K562 (cell line): ENCODE results near the gene RAB6A. TPM values are rescaled to one million over a fixed set of nuclear protein-coding genes. Genes with fewer than 3 reads are reported as not detected.
A peak's percentile ranks its signal among the peaks of the same experiment; 100 is the strongest.

Source experiments
- ATAC-seq: fragments of 200-7000 bp; cut with Tn5 transposase; 3 replicates; pipeline ENCODE4 v1.9.1; 2020; ENCODE audit warnings: moderate library complexity
- Bru-seq: library from RNA; stranded (reverse); fragments of 400-500 nt; gene quantifications from one replicate; lab custom pipeline; 2021; lab: Mats Ljungman, UMichigan
- BruChase-seq, 2 experiments: library from RNA; stranded (reverse); fragments of 400-500 nt; gene quantifications; one replicate each; lab custom pipeline; 2021; lab: Mats Ljungman, UMichigan
- BruUV-seq: library from RNA; stranded (reverse); fragments of 400-500 nt; replicated peaks from 2 replicates; lab custom pipeline; 2021; lab: Mats Ljungman, UMichigan
- CTCF ChIA-PET: fragments of 300-600 bp; formaldehyde crosslinking; extraction: SDS; loops from one replicate; lab custom pipeline; 2021; ENCODE audit warnings: low intra/inter-chr PET ratio; lab: Yijun Ruan, JAX
- POLR2A ChIA-PET: fragments of 300-600, 350-650 bp; sonication (Branson Sonifier 250); formaldehyde crosslinking; extraction: SDS; loops from one replicate; lab custom pipeline; 2021; ENCODE audit warnings: antibody characterized with exemption, inconsistent platforms; lab: Yijun Ruan, JAX
- DNase-seq, 4 experiments: peaks; one replicate each; pipeline versions ENCODE4 v3.0.0 to v3.0.0-alpha.2; 2011 to 2018; ENCODE audit warnings: low spot score in 3 of 4, mixed read lengths in 3 of 4; ENCODE audit errors: extremely low read depth in 1 of 4
- FAIRE-seq: peaks from 2 replicates; lab custom pipeline; 2011; peaks lifted over from hg19 to GRCh38; lab: Jason Lieb, UNC
- H2AFZ ChIP-seq: 2 replicates; pipeline ENCODE4 v1.6.0; 2011; ENCODE audit warnings: low read depth, low read length, control low read depth, inconsistent platforms
- H3K27ac ChIP-seq: fragments of 200-600 bp; 3 replicates; pipeline ENCODE4 v1.8.0; 2011; ENCODE audit warnings: low read depth, mild to moderate bottlenecking, control low read depth, inconsistent platforms, low read length, moderate library complexity, mixed read lengths; ENCODE audit errors: extremely low read depth
- H3K27me3 ChIP-seq, 2 experiments: fragments of 300-600 bp in 1 of 2; 2 replicates in 1 of 2; 3 replicates in 1 of 2; pipeline versions ENCODE4 v1.6.0 to v1.8.0; 2011; ENCODE audit warnings: inconsistent platforms in 2 of 2, low read length in 2 of 2, mild to moderate bottlenecking in 1 of 2, mixed read lengths in 1 of 2, moderate library complexity in 1 of 2; ENCODE audit not compliant: control insufficient read depth in 2 of 2, insufficient read depth in 2 of 2
- H3K36me3 ChIP-seq: fragments of 300-600 bp; 3 replicates; pipeline ENCODE4 v1.8.0; 2011; ENCODE audit warnings: mild to moderate bottlenecking, low read length, inconsistent platforms; ENCODE audit not compliant: control insufficient read depth, insufficient read depth
- H3K4me1 ChIP-seq, 2 experiments: fragments of 200-600 bp in 1 of 2; replicated peaks in 1 of 2; 2 replicates in 1 of 2; 3 replicates in 1 of 2; pipeline versions ENCODE4 v1.5.1 to v1.8.0; 2011; ENCODE audit warnings: inconsistent platforms in 2 of 2, low read length in 2 of 2, mild to moderate bottlenecking in 1 of 2, mixed read lengths in 1 of 2, moderate library complexity in 1 of 2; ENCODE audit not compliant: control insufficient read depth in 2 of 2, insufficient read depth in 2 of 2
- H3K4me2 ChIP-seq: 2 replicates; pipeline ENCODE4 v1.6.1; 2011; ENCODE audit warnings: low read length, control low read depth, inconsistent platforms, mixed read lengths; ENCODE audit not compliant: insufficient read depth
- H3K4me3 ChIP-seq: fragments of 200-600 bp; sonication (generic), shearing (Covaris generic); 2 replicates; pipeline ENCODE4 v1.5.1; 2016; ENCODE audit warnings: control low read depth, inconsistent platforms
- H3K79me2 ChIP-seq: fragments of 200-600 bp; 3 replicates; pipeline ENCODE4 v1.8.0; 2011; ENCODE audit warnings: low read length, inconsistent platforms; ENCODE audit not compliant: control insufficient read depth, insufficient read depth
- H3K9ac ChIP-seq, 2 experiments: 2 replicates each; pipeline versions ENCODE4 v1.6.0 to v1.6.1; 2011; ENCODE audit warnings: low read depth in 2 of 2, low read length in 2 of 2, control low read depth in 1 of 2, inconsistent platforms in 1 of 2, mild to moderate bottlenecking in 1 of 2, mixed read lengths in 1 of 2; ENCODE audit not compliant: insufficient read depth in 1 of 2
- H3K9me1 ChIP-seq: one replicate; pipeline ENCODE4 v1.6.0; 2011; ENCODE audit warnings: inconsistent platforms, mild to moderate bottlenecking, low read length, moderate library complexity; ENCODE audit not compliant: control insufficient read depth, insufficient read depth
- H3K9me3 ChIP-seq: replicated peaks from 2 replicates; pipeline ENCODE4 v1.5.1; 2011; ENCODE audit warnings: low read depth, low read length, inconsistent platforms; ENCODE audit not compliant: control insufficient read depth, insufficient read depth
- H4K20me1 ChIP-seq: replicated peaks from 2 replicates; pipeline ENCODE4 v1.6.1; 2011; ENCODE audit warnings: low read length, inconsistent platforms, mixed read lengths; ENCODE audit not compliant: control insufficient read depth, insufficient read depth
- CTBP1 ChIP-seq: fragments of 450-650 bp; IDR thresholded peaks from 2 replicates; pipeline ENCODE4 v1.6.1; 2016; ENCODE audit warnings: borderline replicate concordance
- EP400 ChIP-seq: fragments of 450-650 bp; IDR thresholded peaks from 2 replicates; pipeline ENCODE4 v1.6.1; 2017; ENCODE audit warnings: antibody characterized with exemption, mild to moderate bottlenecking, moderate library complexity
- GABPA ChIP-seq: fragments of 200-800 bp; sonication (Bioruptor generic); conservative IDR thresholded peaks from 2 replicates; pipeline ENCODE4 v1.6.1; 2016; ENCODE audit warnings: low read depth, missing genetic modification characterization, missing compliant biosample characterization
- ILK ChIP-seq: fragments of 450-650 bp; IDR thresholded peaks from 2 replicates; pipeline ENCODE4 v1.6.1; 2016; ENCODE audit warnings: missing genetic modification characterization, low read depth, mild to moderate bottlenecking, missing compliant biosample characterization, moderate library complexity, borderline replicate concordance
- RFX7 ChIP-seq: fragments of 250-450 bp; sonication (Bioruptor Pico); IDR thresholded peaks from 2 replicates; pipeline ENCODE4 v1.5.1; 2021; ENCODE audit warnings: mild to moderate bottlenecking
- TCF7 ChIP-seq: sonication (generic); IDR thresholded peaks from 2 replicates; pipeline ENCODE4 v1.6.1; 2016; ENCODE audit warnings: antibody characterized with exemption, borderline replicate concordance
- ZBTB2 ChIP-seq: fragments of 450-650 bp; IDR thresholded peaks from 2 replicates; pipeline ENCODE4 v1.6.1; 2016; ENCODE audit warnings: antibody characterized with exemption
- ZNF134 ChIP-seq: fragments of 250-450 bp; sonication (Bioruptor Pico); conservative IDR thresholded peaks from 2 replicates; pipeline ENCODE4 v1.4.0; 2020
- ZNF584 ChIP-seq: fragments of 200-800 bp; sonication (Bioruptor generic); IDR thresholded peaks from 2 replicates; pipeline ENCODE4 v1.6.1; 2016; ENCODE audit warnings: low read depth, mild to moderate bottlenecking, missing genetic modification characterization, missing compliant biosample characterization
- WGBS: fragments of 100-300 bp; shearing (Covaris generic); methylation state at CpG from one replicate; pipeline ENCODE4 v1.1.6; 2016; ENCODE audit warnings: low coverage, mixed read lengths; ENCODE audit not compliant: insufficient coverage; ENCODE audit errors: missing lambda C conversion rate; 5-methylcytosine and 5-hydroxymethylcytosine counted together
- in situ Hi-C: fragments of 300-500 bp; cut with MboI; formaldehyde crosslinking; loops from 4 replicates; pipeline ENCODE4 v1.15.0; 2018; ENCODE audit warnings: inconsistent platforms, mixed read lengths
- intact Hi-C: fragments of 100-400 bp; cut with micrococcal nuclease; formaldehyde crosslinking; loops from 2 replicates; pipeline ENCODE4 v1.14.2; 2022
- long read RNA-seq, 3 experiments: library from polyadenylated mRNA in 2 of 3; library from RNA in 1 of 3; unstranded in 2 of 3; stranded (forward) in 1 of 3; transcript quantifications; one replicate each; pipeline ENCODE4 v2.0.0, GENCODE V29; 2019 to 2022
- polyA minus RNA-seq, 3 experiments: library from RNA; depleted of rRNA, polyadenylated mRNA; stranded (reverse); fragments of >200 nt; gene quantifications; 2 replicates each; pipeline ENCODE4 v1.2.3, GENCODE V29; 2011
- polyA plus RNA-seq, 8 experiments: library from polyadenylated mRNA; depleted of rRNA in 4 of 8; stranded (reverse) in 5 of 8; unstranded in 3 of 8; fragments of >200 nt; fragmentation: Nextera tagmentation in 2 of 8; fragmentation: Illumina TruSeq in 1 of 8; extraction: Ambion mirVana in 2 of 8; extraction: Trizol in 1 of 8; gene quantifications; 2 replicates each; pipeline versions ENCODE4 v1.2.1 to v1.2.3, GENCODE V29; 2011 to 2014; ENCODE audit warnings: inconsistent platforms in 1 of 8, missing spikeins in 1 of 8
- total RNA-seq, 7 experiments: library from RNA; depleted of rRNA in 6 of 7; stranded (reverse); fragments of >200 nt in 6 of 7; fragmentation: Illumina TruSeq in 2 of 7; extraction: Trizol in 2 of 7; gene quantifications; 2 replicates each; pipeline versions ENCODE4 v1.2.1 to v1.2.3, GENCODE V29; 2011 to 2021; ENCODE audit warnings: low replicate concordance in 1 of 7
- TF ChIP-seq, protein P1 (sequence below): fragments of 450-650 bp; formaldehyde crosslinking; IDR thresholded peaks from 2 replicates; pipeline ENCODE4 v1.4.0; 2022; ENCODE audit warnings: mild to moderate bottlenecking, moderate library complexity
- TF ChIP-seq, protein P2 (sequence below): sonication (generic); formaldehyde crosslinking; IDR thresholded peaks from 2 replicates; pipeline ENCODE4 v1.8.1; 2022; ENCODE audit warnings: missing genetic modification reagents

Gene RAB6A
- total RNA-seq (2011; cell fraction: chromatin; rRNA removed; ENCODE audit: low replicate concordance) = 17.2 and 50.1 TPM in 2 replicates
- 15.7 and 17.4 TPM in 2 replicates for total RNA-seq (2011; cell fraction: nucleolus; rRNA removed)
- 22.2 and 30.5 TPM in 2 replicates for total RNA-seq (2011; cell fraction: nucleoplasm; rRNA removed)
- total RNA-seq (2014; rRNA removed) = 30.0 and 35.8 TPM in 2 replicates
- 45.4 and 53.5 TPM in 2 replicates for total RNA-seq (2014; rRNA removed; fragmentation: Illumina TruSeq; extraction: Trizol)
- total RNA-seq (2015; rRNA removed; fragmentation: Illumina TruSeq; extraction: Trizol) = 39.6 and 45.7 TPM in 2 replicates
- total RNA-seq (2021) = 70.8 and 77.2 TPM in 2 replicates
- polyA plus RNA-seq (2011; rRNA removed) = 74.7 and 95.3 TPM in 2 replicates
- 35.5 and 36.2 TPM in 2 replicates for polyA plus RNA-seq (2011; cell fraction: cytosol; rRNA removed)
- polyA plus RNA-seq (2011; cell fraction: nucleus; rRNA removed) = 21.9 and 32.9 TPM in 2 replicates
- polyA plus RNA-seq (2012) = 55.5 and 74.0 TPM in 2 replicates
- polyA plus RNA-seq (2014; fragmentation: Illumina TruSeq; extraction: Trizol) = 60.2 and 67.9 TPM in 2 replicates
- 10 to 100 TPM; 14.0 to 15.7 TPM for polyA plus RNA-seq (2014; fragmentation: Nextera tagmentation; extraction: Ambion mirVana)
- 33.6 and 41.4 TPM in 2 replicates for polyA plus RNA-seq (2014; rRNA removed)
- 200 and 246 TPM in 2 replicates for polyA minus RNA-seq (2011; rRNA and poly(A)+ RNA removed)
- polyA minus RNA-seq (2011; cell fraction: cytosol; rRNA and poly(A)+ RNA removed) = 47.0 and 60.7 TPM in 2 replicates
- polyA minus RNA-seq (2011; cell fraction: nucleus; rRNA and poly(A)+ RNA removed) = 12.4 and 26.5 TPM in 2 replicates
- Bru-seq, nascent RNA = percentile 73 among the genes with signal in this experiment
- percentile 87 among the genes with signal in this experiment for BruChase-seq, experiment 1, labeled RNA remaining after a 2-hour chase
- BruChase-seq, experiment 2, labeled RNA remaining after a 6-hour chase = percentile 85 among the genes with signal in this experiment
- long read RNA-seq, experiment 1, transcript RAB6A-201 (8 exons, 3,389 nt) = major isoform, 24 of 91 reads
- long read RNA-seq, experiment 1, transcript RAB6A-202 (8 exons, 3,085 nt) = minor isoform, 18 of 91 reads
- long read RNA-seq, experiment 1, partial matches to known transcripts = 15 of 91 reads
- long read RNA-seq, experiment 1, other reads (novel, unspliced or antisense) = 33 of 91 reads
- long read RNA-seq, experiment 2, partial matches to known transcripts = 1 of 50 reads
- long read RNA-seq, experiment 2, other reads (novel, unspliced or antisense) = 44 of 50 reads
- long read RNA-seq, experiment 3, transcript RAB6A-202 (8 exons, 3,085 nt) = minor isoform, 8 of 30 reads
- long read RNA-seq, experiment 3, transcript RAB6A-201 (8 exons, 3,389 nt) = major isoform, 15 of 30 reads
- long read RNA-seq, experiment 3, partial matches to known transcripts = 0 of 30 reads
- long read RNA-seq, experiment 3, other reads (novel, unspliced or antisense) = 6 of 30 reads

DNA sequence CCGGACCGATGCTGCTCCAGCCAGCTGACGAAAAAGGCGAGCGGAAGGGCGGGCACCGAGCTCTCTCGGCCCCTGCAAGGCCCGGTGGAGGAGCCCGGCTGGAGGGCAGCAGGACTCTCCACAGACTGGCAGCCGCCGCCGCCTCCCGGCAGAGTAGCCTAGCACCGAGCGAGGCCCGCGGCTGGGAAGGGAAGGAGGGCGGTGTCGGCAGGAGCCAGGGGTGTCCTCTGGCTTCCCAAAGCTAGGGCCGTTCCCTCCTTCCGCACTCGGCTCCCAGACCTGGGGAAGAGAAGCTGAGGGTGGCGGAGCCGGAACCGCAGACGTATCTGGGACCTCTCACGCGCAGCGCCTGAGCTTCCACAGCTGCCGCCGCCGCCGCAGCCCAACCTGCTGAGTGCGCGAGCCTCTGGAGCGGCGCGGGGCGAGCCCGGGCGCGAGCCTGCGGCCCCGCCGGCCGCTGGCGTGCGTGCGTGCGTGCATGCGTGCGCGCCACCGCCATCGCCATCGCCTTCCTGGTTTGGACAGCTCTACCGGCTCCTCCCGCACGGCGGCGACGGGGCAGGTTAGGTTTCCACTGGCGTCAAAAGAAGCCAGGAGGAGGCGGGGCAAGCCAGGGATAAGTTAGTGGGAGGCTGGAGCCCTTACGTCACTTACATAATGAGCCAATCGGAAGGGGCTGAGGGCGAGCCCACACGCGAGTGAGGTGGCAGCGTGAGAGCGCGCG is at the start of gene RAB6A:
TSS of gene RAB6A (minus strand) at position 396 of the 724 bp plus-strand sequence. CDS start 439 bp downstream, outside the sequence.
- intact Hi-C loops (loop anchor here (1.0 to 10.0 kb wide), 3 partner anchors 18 to 114 kb away; partner anchors contain the start of genes COA4 and PAAF1), in situ Hi-C loops (no loop called here)
- peak within 1 kb of the TSS; percentile 85 to 98 for H3K9ac ChIP-seq
- under 1% methylated on average over 57 of the region's 74 CpGs for WGBS
- H3K36me3 ChIP-seq = peaks cover 5% of the 10 kb centered on the region; the same call in 1 of the 3 replicates
- no peaks in the 10 kb centered on the region for H3K9me3 ChIP-seq
- ChIA-PET POLR2A (interaction anchor here (0.6 to 8.1 kb wide), 15 partner anchors 9 to 234 kb away, joined by 3 to 86 read pairs (median 3); partner anchors contain the start of gene MRPL48), CTCF (no interaction called here)
- H3K27ac ChIP-seq = peak within 1 kb of the TSS; percentile 88
- H3K4me2 ChIP-seq = peak within 1 kb of the TSS; percentile 88
- peak; percentile 98 for FAIRE-seq
- DNase-seq = peak; percentile 97 to 100 (median 98)
- ATAC-seq = peak; percentile 94
- no TSS peak for BruUV-seq
- H4K20me1 ChIP-seq = peaks cover 15% of the 10 kb centered on the region; the same call in 1 of the 2 replicates
- peak within 1 kb of the TSS; percentile 97 for H2AFZ ChIP-seq
- H3K9me1 ChIP-seq = no peaks in the 10 kb centered on the region
- H3K79me2 ChIP-seq = peaks cover 47% of the 10 kb centered on the region
- H3K4me3 ChIP-seq = peak within 1 kb of the TSS; percentile 97
- H3K27me3 ChIP-seq = no peaks in the 10 kb centered on the region
- peaks cover 9 to 13% of the 10 kb centered on the region in 2 experiments; a peak in 2 of 5 replicates for H3K4me1 ChIP-seq
- TF ChIP-seq, protein P1, sequence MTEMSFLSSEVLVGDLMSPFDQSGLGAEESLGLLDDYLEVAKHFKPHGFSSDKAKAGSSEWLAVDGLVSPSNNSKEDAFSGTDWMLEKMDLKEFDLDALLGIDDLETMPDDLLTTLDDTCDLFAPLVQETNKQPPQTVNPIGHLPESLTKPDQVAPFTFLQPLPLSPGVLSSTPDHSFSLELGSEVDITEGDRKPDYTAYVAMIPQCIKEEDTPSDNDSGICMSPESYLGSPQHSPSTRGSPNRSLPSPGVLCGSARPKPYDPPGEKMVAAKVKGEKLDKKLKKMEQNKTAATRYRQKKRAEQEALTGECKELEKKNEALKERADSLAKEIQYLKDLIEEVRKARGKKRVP (CRISPR knock-in tag) = 0 out of 2 replicates have a peak, but pooled peaks have one; percentile 12
- TF ChIP-seq ZBTB2 (peak; percentile 96), CTBP1 (peak; percentile 98), ILK (no peak), ZNF134 (CRISPR knock-in tag) (no peak), TCF7 (no peak), EP400 (peak; percentile 84), ZNF584 (peak; percentile 59; the same call in 1 of the 2 replicates), RFX7 (CRISPR knock-in tag) (no peak), GABPA (tag) (peak; percentile 65; the same call in 1 of the 2 replicates)
- TF ChIP-seq, protein P2, sequence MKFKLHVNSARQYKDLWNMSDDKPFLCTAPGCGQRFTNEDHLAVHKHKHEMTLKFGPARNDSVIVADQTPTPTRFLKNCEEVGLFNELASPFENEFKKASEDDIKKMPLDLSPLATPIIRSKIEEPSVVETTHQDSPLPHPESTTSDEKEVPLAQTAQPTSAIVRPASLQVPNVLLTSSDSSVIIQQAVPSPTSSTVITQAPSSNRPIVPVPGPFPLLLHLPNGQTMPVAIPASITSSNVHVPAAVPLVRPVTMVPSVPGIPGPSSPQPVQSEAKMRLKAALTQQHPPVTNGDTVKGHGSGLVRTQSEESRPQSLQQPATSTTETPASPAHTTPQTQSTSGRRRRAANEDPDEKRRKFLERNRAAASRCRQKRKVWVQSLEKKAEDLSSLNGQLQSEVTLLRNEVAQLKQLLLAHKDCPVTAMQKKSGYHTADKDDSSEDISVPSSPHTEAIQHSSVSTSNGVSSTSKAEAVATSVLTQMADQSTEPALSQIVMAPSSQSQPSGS (CRISPR knock-in tag) = no peak
